ENCODE measurements around the gene DUS2.
"Not testable (repeated sequence)": the region's sequence is repeated elsewhere in the genome, so short reads cannot be mapped to it uniquely, and the experiment has no call there.

DUS2 gene

DNA sequence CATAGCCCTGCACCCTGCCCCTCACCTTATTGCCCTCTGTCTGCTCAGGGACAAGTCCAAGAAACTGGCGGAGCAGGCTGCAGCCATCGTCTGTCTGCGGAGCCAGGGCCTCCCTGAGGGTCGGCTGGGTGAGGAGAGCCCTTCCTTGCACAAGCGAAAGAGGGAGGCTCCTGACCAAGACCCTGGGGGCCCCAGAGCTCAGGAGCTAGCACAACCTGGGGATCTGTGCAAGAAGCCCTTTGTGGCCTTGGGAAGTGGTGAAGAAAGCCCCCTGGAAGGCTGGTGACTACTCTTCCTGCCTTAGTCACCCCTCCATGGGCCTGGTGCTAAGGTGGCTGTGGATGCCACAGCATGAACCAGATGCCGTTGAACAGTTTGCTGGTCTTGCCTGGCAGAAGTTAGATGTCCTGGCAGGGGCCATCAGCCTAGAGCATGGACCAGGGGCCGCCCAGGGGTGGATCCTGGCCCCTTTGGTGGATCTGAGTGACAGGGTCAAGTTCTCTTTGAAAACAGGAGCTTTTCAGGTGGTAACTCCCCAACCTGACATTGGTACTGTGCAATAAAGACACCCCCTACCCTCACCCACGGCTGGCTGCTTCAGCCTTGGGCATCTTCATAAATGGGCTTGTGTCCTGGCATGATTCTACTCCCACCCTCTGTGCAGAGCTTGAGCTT, 55.8 kb downstream of the DUS2 start:
- no peak for DNase-seq

DNA sequence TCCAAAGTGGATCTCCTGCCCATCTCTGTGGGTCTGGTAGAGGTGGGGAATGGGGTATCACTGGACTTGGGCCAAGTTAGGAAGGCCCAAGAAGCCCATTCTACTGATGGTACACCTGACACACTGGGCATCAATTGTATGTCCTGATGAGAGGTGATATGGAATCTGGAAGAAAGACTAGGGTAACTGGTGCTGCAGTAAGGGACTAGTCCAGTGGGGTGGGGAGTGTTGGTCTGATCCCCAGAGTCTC, 56.2 kb downstream of the DUS2 start:
- no peak for DNase-seq

DNA sequence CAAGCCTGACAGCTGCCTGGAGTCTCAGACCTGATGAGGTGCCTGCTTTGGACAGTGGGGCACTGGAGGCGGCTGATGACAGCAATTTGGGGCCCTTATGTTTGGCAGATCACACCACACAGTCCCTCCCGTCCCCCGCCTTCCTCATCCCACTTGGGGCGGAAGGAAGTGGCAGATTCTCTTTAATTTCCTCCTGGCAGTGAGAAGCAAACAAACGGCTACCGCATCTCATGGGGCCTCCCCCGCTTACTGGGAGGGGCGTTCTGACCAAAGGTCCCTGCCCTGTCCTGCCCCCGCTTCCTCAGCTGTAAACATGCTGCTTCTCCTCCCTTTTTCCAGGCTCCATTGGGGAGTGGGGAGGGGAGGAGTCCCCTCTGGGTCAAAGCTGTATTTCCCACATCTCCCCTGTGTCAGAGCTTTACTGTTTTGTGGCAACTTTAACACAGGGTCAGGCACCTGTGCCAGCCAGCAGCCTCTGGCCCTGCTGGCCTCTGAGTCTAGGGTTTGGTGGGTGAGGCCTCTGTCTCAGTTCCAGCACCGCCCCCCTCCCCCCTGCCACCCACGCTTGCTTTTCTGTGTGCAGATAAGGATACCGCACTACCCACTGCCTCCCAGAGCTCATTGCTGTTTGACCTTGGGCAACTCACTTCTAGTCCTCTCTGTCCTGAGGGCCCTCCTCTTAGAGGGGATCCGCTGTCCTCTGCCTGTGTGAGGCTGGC, 56.7 kb downstream of the DUS2 start:
- DNase-seq = no peak

DNA sequence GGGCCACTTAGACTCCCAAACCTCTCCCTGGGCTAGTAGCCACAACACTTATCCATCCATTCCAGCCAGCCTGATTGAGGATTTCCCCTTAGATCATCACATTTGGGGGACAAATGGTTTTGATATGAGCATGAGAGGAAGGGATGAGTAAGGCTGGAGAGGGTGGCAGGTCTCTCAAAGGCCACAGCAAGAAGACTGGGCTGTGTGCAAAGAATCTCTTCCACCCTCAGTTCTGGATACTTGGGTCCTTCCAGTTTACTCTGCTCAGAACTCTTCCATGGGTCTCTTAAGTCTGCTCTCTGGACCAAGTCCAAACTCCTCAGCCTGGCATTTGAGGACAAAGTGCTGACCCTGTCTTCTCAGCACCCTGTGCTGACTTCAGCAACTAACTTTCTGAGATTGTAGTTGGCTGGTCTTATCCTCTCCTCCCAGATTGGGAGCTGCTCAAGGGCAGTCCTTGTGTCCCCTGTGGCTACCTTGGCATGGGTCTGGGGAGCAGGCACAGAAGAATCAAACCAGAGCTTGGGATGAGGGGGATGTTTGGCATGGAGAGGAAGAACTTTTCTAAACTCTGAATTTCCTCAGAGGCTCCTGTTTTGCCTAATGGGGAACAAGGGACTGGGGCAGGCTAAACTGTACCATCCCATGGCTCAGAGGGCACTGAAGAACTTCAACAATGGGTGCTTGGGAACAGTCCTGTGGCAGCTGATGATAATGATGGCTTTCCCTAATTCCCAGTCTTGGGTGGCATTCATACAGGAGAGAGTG, 59.0 kb downstream of the DUS2 start:
- DNase-seq = no peak

DNA sequence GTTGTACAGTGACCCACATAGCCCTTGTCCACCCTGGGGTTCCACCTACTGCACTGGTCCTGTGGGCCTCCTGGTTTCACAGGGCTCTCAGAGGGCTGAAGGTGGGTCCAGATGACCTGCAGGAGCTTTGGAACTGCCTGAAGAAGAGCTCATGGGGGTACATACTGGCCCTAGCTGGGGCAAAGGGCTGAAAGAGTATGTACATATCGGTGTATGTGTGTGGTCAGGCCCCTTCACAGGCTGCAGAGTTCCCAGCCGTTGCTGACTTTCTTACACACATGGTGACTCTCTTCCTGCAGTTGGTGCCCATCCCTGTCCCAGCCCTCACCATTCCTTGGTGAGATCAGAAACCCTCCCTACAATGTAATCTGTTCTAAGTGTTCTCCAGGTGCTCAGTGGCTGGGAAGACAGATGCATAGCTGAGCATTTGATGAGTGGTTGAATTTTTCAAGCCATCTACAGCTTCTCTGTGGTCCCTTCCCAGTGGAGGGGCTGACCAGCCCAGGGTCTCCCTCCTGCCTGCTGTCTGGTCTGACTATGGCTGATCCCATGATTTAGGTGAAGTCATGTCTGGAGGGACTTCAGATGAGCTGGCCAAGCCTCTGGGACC, 59.6 kb downstream of the DUS2 start:
- no peak for DNase-seq

DNA sequence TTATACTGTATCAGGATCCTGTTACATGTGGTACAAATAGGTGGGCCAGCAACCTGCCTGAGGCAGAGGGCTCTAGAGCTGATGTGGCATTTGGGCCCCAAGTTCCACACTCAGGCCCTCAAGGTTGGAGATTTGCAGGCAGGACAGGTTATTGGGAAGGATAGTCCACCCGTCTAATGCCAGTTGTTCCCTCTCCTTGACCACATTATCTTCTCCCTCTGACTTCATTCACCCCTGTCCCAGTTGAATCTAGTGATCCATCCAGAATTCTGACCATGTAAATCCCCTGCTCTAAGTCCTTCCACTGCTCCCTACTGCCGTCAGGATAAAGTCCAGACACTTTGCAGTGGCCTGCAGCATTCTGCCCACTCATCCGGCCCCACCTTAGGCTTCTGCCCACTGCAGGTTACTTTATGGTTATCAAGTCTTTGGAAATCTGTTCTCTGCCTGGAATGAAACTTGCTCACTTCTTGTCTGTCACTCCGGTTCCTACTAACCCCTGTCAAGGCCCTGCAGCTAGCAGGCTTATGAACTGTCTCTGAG, 60.2 kb downstream of the DUS2 start:
- no peak for DNase-seq

DNA sequence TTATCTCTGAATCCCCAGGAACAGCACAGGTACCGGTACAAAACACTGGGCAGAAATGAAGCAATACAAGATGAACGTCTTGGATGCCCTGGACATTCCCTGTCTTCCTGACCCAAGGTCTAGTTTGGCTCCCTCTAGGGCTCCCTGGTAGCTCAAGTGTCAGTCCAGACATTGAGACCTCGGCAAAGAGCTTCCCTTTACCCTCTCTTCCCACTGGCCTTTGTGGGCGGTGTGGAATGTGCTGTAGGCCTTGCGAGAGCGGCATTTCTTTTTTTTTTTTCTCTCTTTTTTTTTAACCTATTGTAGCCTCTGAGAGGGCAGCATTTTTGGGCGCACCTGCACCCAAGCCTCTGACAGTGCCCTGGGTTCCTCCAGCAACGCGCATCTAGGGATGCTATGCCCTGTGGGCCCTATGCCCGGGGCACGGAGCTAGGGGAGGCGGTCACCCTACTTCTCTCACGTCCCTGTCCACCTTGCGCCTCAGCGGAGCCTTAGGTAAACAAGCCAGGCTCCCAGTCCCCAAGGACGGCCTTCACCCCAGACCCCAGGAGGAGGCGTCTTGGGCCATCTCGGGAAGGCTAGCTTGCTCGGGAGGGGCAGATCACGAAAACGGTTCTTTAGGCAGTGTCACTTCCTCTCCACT, 60.9 kb downstream of the DUS2 start:
- peak in 2 of 3 experiments; percentile 74 to 80 for DNase-seq

DNA sequence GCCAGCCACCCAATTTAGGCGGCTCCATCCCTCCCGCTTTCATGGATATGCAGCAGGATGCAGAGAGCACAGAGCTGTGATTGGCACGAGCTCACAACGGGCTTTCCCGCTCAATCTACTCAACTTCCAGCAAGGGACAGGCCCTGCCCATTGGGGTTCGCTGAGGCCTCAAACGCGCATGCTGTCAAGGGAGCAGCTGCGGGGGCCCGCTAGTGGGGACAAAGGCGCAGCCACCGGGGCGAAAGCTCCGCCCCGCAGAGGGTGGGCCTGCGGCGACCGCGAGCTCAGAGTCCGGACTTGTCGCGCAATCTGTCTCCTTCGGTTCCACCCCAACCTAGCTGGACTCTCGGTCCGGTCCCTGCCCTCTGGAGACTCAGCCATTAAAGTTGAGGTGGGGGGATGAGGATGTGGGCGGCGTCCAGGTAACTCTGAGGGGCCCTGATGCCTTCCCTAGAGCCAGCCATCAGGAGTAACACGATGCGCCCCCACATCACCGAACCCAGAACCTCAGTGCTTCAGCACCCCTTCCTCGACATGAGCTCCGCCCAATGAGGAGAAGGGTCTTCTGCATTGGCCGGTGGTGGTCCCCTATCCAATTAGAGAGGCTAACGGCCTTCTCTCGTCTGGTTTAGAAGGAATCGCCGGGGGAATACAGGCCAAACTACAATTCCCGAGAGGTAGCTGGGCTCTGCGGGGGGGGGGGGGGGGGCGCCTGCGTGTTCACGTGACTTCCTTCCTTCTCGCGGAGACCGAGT, 61.6 kb downstream of the DUS2 start:
- peak; percentile 73 to 97 (median 94) for DNase-seq

DNA sequence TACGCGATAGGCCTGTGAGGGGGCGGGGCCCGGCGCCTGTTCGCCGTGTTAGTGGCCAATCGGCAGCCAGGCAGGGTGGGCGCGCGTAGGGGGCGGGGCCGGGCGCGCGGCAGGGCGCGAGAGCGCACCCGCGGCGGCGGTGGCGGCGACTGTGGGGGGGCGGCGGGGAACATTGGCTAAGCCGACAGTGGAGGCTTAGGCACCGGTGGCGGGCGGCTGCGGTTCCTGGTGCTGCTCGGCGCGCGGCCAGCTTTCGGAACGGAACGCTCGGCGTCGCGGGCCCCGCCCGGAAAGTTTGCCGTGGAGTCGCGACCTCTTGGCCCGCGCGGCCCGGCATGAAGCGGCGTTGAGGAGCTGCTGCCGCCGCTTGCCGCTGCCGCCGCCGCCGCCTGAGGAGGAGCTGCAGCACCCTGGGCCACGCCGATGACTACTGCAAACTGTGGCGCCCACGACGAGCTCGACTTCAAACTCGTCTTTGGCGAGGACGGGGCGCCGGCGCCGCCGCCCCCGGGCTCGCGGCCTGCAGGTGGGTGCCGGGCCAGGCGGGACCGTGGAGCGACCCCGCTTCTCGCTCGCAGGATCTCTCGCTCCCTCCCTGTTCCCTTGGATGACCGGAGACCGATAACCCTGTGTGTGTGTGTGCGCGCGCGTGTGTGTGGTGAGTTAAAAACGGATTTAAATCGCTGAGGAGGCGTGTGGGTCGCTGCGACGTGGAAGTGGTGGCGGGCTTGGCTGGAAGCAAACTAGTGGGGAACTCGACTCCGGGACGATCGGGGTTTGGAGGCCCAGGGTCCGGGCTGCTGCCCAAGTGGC, 62.4 kb downstream of the DUS2 start, which contains the start of gene NFATC3:
Gene NFATC3, plus strand, starts transcription at position 112 of the 813 bp plus-strand sequence. Its CDS starts 312 bp downstream, at position 424.
- peak; percentile 90 to 95 (median 92) for DNase-seq

DNA sequence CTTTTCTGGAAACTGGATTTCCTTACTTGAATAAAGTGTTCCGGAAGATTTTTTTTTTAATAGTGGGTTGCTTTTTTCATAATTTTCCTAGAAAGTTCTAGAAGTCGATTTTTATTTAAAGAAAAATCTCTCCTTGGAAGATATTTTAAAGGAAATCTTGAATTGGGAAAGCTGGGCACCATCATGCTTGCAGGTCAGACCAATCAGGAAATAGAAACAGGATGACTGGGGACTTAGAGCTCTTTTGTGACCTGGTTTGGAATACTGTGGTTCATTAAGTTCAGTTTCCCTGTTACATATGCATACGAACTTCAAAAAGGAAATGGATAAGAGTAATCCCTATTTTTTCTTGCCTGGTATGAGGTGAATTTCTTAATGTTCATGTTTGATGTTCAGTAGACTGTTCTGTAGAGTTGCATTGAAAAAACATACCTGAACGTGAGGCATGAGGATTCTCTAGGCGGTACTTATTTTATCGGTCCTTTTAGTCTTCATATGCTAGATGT, 63.3 kb downstream of the DUS2 start:
- DNase-seq = peak in 2 of 3 experiments; percentile 34 to 60

DNA sequence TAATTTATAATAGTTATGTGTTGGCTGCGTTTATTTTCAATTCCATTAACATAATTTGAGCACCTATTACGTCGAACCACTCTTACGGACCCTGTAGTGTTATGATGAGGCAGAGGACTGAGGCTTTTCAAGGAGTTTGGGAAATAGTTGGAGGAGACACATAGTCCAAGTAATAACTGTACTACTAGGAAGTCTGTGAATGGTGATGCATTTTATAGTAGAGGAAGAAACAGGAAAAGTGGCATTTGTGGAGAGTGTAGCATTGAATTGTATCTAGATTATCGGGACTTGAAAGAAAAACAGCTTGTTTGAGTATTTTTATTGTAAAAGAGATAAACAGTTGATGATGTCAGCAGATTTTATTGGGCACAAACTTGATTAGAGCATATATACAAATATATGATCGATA, 63.8 kb downstream of the DUS2 start:
- peak in 1 of 3 experiments; percentile 53 for DNase-seq

DNA sequence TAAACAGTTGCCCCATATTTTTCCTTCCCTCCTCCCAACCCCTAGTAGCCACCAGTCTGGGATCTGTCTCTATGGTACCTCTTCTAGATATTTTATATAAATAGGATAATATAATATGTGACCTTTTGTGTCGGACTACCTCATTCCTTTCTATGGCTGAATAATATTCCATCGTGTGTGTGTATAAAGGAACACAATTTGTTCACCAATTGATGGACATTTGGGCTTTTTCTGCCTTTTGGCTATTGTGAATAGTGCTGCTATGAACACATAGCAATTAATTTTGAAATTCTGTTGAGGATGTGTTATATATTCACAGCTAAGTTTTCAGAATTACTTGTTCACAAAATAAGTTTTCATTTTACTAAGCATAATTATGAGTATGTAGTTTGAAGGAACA, 64.6 kb downstream of the DUS2 start:
- no peak for DNase-seq

DNA sequence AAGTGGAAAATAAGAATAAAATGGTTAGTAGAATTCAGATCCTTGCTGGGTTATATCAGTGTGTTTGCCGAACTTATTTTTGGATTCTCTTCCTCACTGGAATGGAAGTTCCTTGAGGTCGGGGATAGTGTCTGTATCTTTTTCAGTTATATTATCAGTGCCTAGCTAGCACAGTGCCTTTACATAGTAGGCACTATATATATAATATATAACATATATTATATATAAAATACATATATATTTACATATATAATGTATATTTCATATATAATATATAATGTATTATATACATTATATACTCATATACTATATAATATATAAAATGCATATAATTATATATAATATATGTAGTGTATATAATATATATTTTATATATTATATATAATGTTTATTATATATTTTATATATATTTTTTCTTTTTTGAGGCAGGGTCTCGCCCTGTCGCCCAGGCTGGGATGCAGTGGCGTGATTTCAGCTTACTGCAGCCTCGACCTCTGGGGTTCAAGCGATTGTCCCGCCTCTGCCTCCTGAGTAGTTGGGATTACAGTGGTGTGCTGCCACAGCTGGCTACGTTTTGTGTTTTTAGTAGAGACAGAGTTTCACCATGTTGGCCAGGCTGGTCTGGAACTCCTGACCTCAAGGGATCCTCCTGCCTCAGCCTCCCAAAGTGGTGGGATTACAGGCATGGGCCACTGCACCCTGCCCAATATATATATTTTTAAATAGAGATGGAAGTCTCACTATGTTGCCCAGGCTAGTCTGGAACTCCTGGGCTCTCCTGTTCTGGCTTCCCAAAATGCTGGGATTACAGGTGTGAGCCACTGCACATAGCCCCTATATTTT, 65.3 kb downstream of the DUS2 start:
- no peak for DNase-seq

DNA sequence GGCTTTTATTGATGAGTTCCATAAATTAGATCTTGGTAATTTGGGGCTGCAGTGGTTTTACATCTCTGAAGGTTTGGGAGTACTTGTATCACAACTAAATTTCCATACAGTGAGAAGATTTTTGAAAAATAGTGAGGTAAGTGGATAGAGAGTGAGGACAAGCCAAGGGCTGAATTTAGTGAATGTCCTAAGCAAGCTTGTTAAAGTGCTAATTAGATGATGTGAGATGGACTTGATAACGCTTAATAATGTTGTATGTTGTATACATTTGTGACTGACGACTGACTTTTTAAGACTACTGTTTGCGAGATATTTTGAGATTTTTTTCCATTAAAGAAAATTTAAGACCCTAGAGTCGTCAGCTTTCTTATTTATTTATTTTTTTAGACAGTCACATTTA, 66.0 kb downstream of the DUS2 start:
- DNase-seq = no peak

DNA sequence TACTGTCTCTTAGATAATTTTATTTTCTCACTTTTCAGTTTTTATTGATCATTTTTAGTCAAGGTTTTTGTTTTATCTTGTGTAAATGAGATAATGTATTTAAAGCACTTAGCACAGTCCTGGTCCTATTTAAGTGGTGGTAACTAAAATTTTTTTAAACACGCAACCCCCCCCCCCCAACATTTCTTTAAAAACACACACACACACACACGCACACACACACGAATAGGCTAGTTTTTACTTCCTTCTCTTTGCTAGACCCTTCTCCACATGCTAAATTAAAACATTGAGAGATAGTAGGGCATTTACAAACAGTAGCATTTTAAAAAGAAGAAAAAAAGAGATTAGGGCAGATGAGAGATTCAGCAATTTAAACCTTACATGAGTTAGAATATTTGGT, 67.0 kb downstream of the DUS2 start:
- DNase-seq = no peak

DNA sequence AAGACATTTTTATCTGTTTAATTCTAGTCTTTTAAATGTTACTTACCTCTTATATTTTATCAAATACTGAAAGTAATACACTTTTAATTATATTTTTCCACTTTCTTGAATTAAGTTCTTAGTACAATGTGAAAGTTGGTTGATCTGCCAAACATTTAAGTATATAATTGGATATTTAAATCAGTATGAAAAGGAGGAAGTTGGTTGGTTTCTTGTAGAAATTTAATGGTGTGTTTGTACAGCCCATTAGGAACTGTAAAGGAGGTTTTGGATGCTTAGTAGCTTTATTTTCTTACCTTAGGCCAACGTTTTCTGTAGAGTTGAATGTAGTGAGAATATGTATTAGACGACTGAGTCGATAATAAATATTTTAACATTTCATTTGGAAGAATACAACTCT, 67.4 kb downstream of the DUS2 start:
- no peak for DNase-seq

DNA sequence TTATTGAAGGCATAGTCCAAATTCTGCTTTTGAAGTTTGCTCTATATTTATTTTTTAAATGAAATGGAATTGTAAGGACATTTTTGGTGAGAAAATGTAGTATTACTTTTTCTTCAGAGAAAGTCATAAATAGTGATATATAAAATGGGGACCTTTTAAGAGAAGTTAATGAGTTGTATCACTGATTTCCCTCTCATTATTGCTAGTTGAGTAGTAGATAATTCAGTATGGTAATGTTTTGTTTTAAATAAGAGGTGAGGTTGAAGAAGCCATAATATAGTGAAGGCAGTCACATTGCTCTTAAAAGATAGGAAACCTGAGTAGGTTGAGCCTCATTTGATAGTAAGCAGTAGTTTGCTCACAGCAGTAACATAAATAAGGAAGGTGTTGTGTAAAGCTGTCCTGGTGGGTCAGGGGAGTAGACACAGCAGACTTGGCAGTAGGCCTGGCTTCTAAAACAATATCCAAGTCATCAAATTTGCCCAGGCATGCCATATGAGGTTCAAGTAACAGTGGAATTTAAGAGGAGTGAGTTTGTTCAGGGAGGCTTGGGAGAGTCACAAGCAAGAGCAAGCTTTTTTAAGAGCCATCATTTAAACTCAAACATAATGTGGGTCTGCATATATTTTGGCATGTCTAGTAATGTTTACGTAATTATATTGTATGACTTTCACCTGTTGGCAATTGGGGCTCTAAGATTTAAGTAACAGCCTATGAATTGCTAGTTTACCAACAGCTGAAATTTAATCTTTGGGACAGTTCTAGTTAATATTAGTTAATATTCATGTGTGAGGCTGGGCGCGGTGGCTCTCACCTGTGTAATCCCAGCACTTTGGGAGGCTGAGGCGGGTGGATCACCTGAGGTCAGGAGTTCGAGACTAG, 68.5 kb downstream of the DUS2 start:
- DNase-seq = peak; percentile 19 to 79 (median 50)

DNA sequence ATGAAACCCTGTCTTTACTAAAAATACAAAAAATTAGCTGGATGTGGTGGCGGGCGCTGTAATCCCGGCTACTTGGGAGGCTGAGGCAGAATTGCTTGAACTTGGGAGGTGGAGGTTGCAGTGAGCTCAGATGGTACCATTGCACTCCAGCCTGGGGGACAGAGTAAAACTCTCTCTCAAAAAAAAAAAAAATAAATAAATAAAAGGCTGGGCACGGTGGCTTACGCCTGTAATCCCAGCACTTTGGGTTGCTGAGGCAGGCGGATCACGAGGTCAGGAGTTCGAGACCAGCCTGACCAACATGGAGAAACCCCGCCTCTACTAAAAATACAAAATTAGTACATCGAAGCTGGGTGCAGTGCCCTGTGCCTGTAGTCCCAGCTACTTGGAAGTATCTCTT, 69.2 kb downstream of the DUS2 start:
- not testable (repeated sequence) for DNase-seq
